NCI-H1694 treated with DMSO at 0.1 percent for 48 hours (cell line): Measurements from ENCODE around the gene ZPR1.
"Not testable (repeated sequence)": the region's sequence is repeated elsewhere in the genome, so short reads cannot be mapped to it uniquely, and the experiment has no call there.

ENCODE experiments used
- DNase-seq: peaks from one replicate; lab custom pipeline; 2025; lab: John Stamatoyannopoulos, UW

Gene ZPR1

DNA sequence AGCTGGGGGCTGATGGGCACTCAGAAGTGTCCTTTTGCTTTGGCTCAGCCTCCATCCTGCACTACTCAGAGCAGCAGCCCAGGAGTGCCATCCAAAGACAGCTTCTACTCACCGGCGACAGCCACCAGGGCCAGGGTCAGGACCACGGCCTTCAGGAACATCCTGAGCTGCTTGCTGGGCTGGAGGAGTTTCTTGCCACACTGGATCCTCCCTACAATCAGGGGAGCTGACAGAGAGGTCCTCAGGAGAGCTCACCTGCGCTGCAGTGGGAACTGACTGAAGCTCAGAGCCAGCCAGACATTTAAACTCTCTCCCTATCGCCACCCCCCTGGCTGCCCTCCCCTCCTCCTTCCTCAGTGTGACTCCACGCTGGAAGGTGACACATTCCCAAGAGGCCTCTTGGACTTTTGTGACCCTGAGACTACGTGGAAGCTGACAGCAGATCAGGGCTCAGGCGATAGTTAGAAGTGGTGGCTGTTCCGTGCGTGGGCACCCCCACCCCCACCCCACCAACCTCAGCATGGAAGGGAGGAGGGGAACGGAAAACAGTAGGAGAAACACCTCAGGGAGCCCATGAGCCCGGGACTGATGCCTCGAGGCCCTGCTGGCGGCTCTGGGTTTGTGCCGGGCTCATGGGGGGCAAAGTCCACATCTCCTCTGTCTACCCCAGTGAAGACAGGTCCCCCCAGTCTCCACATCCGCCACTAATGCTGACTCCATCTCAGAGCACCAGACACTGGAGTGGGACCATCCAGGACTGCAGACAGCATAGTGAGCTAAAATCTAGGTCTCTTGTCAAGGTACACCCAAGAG, 35.4 kb upstream of the ZPR1 start, which contains the start of gene APOA4:
APOA4 (minus strand) TSS at position 274 of the 813 bp plus-strand sequence; CDS start at position 161, 113 bp downstream.
- no peak for DNase-seq

DNA sequence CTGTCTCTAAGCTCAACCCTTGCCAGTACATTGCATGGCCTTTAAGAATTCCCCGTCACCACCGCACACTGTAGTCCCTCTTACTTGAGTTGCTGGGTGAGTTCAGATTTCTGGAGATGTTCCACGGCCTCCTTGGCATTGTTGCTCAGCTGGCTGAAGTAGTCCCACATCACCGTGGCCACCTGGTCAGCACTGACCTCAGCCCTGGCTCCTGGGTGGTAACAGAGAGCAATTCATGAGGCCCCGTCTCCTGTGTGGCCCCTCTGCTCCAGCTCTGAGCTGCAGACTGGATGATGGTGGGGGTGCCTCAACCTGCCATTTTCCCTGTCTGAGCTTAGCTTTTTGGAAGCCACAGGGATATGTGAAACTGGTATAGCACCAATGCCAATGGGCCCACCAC, 34.8 kb upstream of the ZPR1 start:
- no peak for DNase-seq

- DNase-seq, result no peak
Measured at GRCh38 chr11:116821050-116821918, 33.5 kb upstream of the ZPR1 start.

DNA sequence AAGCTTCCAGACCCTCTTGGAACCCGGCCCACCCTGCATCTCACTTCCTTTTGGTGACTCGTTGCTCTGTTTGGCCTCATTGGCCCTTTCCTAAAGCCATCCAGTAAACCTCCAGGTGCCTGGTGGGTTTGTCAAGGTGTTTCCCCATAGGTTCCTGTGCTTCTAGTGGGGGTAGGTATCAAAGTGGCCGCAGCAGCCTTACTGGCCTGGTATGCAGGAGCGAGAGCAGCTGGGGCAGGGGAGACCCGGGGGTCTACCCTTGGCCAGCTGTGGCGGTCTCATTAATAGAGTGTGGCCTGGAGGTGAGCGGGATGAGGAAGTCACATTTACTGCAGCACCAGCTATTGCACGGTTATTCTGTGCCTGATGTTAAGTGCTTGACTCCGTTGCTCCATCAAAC, 31.2 kb upstream of the ZPR1 start:
- no peak for DNase-seq

GRCh38 chr11:116814502-116814901, 26.7 kb upstream of the ZPR1 start:
- DNase-seq, result no peak

- no peak for DNase-seq
Measured at GRCh38 chr11:116813781-116814471, 26.1 kb upstream of the ZPR1 start.

- no peak for DNase-seq
Measured at GRCh38 chr11:116813170-116813569, 25.3 kb upstream of the ZPR1 start.

DNA sequence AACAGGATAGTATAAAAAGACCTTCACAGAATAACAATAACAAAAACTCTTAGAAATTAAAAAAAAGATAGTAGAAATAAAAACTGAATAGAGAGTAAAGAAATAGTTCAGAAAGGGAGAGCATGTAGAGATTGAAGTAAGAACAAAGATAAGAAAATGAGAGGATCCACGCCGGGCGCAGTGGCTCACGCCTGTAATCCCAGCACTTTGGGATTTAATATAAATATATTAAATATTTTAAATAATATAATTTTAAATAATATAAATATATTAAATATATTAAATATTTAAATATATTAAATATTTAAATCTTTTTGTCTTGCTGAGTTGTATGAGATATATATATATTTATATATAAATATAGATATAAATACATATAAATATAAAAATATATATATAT, 24.3 kb upstream of the ZPR1 start:
- no peak for DNase-seq

- no peak for DNase-seq
Measured at GRCh38 chr11:116811194-116811593, 23.4 kb upstream of the ZPR1 start.

GRCh38 chr11:116808262-116809175, 20.7 kb upstream of the ZPR1 start:
- DNase-seq, result no peak

GRCh38 chr11:116807601-116808261, 19.9 kb upstream of the ZPR1 start:
- DNase-seq, result no peak

- no peak for DNase-seq
Measured at GRCh38 chr11:116804001-116804400, 16.2 kb upstream of the ZPR1 start.

- DNase-seq, result not testable (repeated sequence)
Measured at GRCh38 chr11:116801662-116802061, 13.8 kb upstream of the ZPR1 start.

DNA sequence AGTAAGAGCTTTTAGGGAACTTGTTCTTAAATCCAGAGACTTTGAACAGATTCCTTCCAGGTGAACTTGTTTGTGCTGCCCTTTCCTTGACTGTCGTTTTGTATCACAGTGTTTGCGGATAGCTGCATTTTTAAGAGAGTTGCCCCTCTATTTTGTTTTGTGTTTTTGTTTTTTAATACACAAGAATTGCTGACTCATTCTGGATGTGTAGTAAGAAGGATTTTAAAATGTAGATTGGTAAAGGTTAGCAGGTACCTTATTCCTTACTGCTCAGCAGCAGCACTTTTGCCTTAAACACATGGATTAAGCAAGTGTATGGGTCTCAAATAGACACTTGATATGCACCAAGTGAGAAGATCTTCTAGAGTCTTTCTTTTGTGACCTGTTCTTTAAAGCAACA, 12.8 kb upstream of the ZPR1 start:
- no peak for DNase-seq

DNA sequence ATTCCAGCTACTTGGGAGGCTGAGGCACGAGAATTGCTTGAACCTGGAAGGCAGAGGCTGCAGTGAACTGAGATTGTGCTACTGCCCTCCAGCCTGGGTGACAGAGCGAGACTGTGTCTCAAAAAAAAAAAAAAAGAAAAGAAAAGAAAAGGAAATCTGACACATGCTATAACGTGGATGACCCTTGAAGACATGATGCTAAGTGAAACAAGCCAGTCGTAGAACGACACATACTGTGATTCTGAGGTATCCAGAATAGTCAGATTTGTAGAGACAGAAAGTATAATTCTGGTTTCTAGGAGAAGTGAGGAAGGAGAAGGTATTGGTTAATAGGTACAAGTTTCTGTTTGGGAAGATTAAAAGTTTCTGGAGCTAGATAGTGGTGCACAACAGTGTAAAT, 10.5 kb upstream of the ZPR1 start:
- DNase-seq, result no peak

DNA sequence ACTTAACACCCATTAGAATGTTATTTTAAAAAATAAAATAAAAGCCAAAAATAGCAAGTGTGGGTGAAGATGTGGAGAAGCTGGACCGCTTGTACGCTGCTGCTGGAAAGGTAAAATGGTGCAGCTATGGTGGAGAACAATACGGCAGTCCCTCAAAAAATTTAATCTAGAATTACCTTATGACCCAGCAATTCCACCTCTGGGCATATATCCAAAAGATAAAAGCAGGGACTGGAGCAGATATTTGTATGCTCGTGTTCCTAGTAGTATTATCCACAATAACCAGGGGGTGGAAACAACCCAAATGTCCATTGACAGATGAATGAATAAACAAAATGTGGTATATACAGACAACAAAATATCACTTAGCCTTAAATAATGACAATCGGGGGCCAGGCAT, 10.0 kb upstream of the ZPR1 start:
- no peak for DNase-seq

DNA sequence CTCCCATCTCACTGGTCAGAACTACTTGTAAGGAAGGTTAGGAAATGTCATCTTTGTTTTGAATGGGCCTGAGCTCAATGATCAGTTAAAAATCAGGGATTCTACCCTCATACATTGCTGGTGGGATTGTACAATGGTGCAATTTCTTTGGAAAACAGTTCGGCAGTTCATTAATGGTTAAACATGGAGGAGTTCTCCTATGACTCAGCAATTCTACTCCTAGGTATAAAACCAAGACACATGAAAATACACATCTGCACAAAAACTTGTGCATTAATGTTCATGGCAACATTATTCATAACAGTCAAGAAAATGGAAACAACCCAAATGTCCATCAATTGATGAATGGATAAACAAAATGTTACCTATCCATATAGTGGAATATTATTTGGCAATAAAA, 8.7 kb upstream of the ZPR1 start:
- DNase-seq, result no peak

- DNase-seq, result no peak
Measured at GRCh38 chr11:116794851-116795250, 7.0 kb upstream of the ZPR1 start.

- DNase-seq, result no peak
Measured at GRCh38 chr11:116793772-116794097, 5.9 kb upstream of the ZPR1 start.

DNA sequence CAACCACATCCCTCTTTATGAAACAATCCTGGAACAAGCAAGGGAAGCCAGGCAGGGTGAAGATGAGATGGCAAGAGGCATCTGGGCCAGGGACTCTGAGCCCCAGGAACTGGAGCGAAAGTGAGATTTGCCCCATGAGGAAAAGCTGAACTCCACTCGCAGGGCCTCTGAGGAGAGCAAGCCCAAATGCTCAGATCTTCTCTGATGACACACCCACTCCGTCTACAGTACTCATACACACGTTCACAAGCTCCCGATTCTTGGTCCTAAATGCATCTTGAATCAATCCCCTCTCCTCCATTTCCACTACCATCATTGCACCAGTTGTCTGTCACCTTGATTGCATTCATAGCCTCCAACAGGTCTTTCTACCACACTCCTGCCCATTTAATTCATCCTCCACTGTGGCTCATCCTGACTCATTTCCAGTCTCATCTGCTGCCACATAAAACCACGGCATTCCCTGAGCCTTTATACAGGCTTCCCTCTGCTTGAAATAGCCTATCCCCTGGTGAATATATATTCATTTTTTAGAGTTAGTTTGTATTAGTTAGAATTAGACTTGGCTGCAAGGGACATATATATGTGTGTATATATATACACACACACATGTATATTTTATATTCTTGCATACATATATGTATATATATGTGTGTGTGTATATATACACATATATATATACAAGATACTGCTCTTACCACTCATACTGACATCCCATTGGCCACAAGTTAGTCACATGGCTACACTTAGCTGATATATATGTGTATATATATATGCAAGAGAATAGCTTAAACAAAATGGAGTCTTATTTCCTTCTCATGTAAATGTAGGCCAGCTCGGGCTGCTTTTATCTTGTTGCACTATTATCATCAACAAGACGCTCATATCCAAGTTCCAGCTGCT, 5.3 kb upstream of the ZPR1 start:
- no peak for DNase-seq
